Heart right ventricle (tissue), 16 donors: Measurements from ENCODE around the gene HDAC9. TPM values are rescaled to one million over a fixed set of nuclear protein-coding genes. Genes with fewer than 3 reads are reported as not detected.

Experiments
- ATAC-seq, 8 donors: fragments of 200-7000 bp; cut with Tn5 transposase; one replicate each; pipeline ENCODE4 v1.9.1; 2020; ENCODE audit warnings: mild to moderate bottlenecking in 8 of 8, moderate library complexity in 8 of 8, moderate number of reproducible peaks in 1 of 8
- DNase-seq, 2 donors: peaks; one replicate each; pipeline ENCODE4 v3.0.0-alpha.2; 2020
- H3K27ac ChIP-seq, 10 donors: fragments of 200-600 bp; sonication (generic) in 2 of 10; one replicate each; pipeline versions ENCODE4 v1.5.0 to v1.8.0; 2020 to 2022; ENCODE audit warnings: mild to moderate bottlenecking in 3 of 10
- H3K27me3 ChIP-seq, 7 donors: fragments of 200-600 bp; one replicate each; pipeline ENCODE4 v1.8.0; 2021 to 2022; ENCODE audit warnings: mild to moderate bottlenecking in 2 of 7
- H3K36me3 ChIP-seq, 9 donors: fragments of 200-600 bp; sonication (generic) in 1 of 9; one replicate each; pipeline versions ENCODE4 v1.5.0 to v1.8.0; 2020 to 2022; ENCODE audit warnings: mild to moderate bottlenecking in 2 of 9
- H3K4me1 ChIP-seq, 9 donors: fragments of 200-600 bp; sonication (generic) in 1 of 9; one replicate each; pipeline versions ENCODE4 v1.5.0 to v1.8.0; 2020 to 2022; ENCODE audit warnings: mild to moderate bottlenecking in 4 of 9
- H3K4me3 ChIP-seq, 10 donors: fragments of 200-600 bp; sonication (generic) in 2 of 10; one replicate each; pipeline versions ENCODE4 v1.5.0 to v1.8.0; 2020 to 2022; ENCODE audit warnings: mild to moderate bottlenecking in 7 of 10, moderate library complexity in 2 of 10
- H3K9me3 ChIP-seq, 11 donors: fragments of 200-600 bp in 10 of 11; sonication (generic) in 2 of 11; one replicate each; pipeline versions ENCODE4 v1.5.0 to v1.8.0; 2013 to 2022; ENCODE audit warnings: mild to moderate bottlenecking in 2 of 11, control low read depth in 1 of 11, moderate library complexity in 1 of 11
- CTCF ChIP-seq, 9 donors: fragments of 200-600 bp; sonication (generic) in 2 of 9; IDR thresholded peaks; one replicate each; pipeline versions ENCODE4 v1.5.0 to v1.8.0; 2021 to 2022; ENCODE audit warnings: antibody characterized with exemption in 9 of 9, mild to moderate bottlenecking in 5 of 9, moderate library complexity in 1 of 9
- whole genome bisulfite sequencing, 2 donors: extraction: QIAGEN DNeasy Blood & Tissue Kit; methylation state at CpG; one replicate each; pipeline ENCODE4 v1.1.7; 2013; ENCODE audit warnings: inconsistent platforms in 1 of 2; 5-methylcytosine and 5-hydroxymethylcytosine counted together
- intact Hi-C, 10 donors: fragments of 100-400 bp; cut with DNase I; formaldehyde crosslinking; loops; one replicate each; pipeline versions ENCODE4 v1.11.1 to v1.14.2; 2022
- polyA plus RNA-seq, 2 donors: library from polyadenylated mRNA; stranded (reverse); fragments of 200-250 nt; gene quantifications; one replicate each; pipeline ENCODE4 v1.2.3, GENCODE V29; 2013
- total RNA-seq, 10 donors: library from RNA; stranded (reverse); fragmentation: NEBNext Ultra II Directional in 3 of 10; extraction: Animal tissue kit (Norgen Biotek cat#: 25700) in 3 of 10; gene quantifications; one replicate each; pipeline versions ENCODE4 v1.2.1 to v1.2.4, GENCODE V29; 2021 to 2023
- donor health status: Arrhythmogenic right ventricular cardiomyopathy.
- donor health status: ischemic (EF 13 %, LVEDD 7.1; RV severe dilation, severe dysfunction).
- donor health status: healthy with polysubstance abuse.
- donor health status: DM: no; HTN: yes; CAD: no.
- donor health status: DM: no; HTN: no; CAD: no.
- donor health status: ischemic (EF 25% LVEDD 6.9; RV normal size, moderate dysfunction).
- donor health status: ischemic (EF 25% LVEDD 5.7; RV mildly dilated, moderate dysfunction).
- donor health status: healthy.
- donor health status: DM: yes; HTN: yes; CAD: no.
- donor health status: Ischemic cardiomyopathy.
- donor health status: ischemic (EF 35%, LVEDD 5.7; RV mildly dilated, moderate dysfunction).
- donor health status: nonischemic (EF 11% LVEDD 7.7; RV severe dilation, severe dysfunction).
- donor health status: DM: yes; HTN: yes; CAD: no.
- donor health status: PGD.
- donor health status: ischemic (EF 29% LVEDD 5.4; RV normal size, mild dysfunction).
- donor health status: nonischemic (EF 23%, LVEDD 6.1; RV moderate dilation, normal function).

Gene HDAC9
- total and polyA plus RNA-seq, 12 donors: 1.9 to 66.1 (median 38.6) TPM

- Histone ChIP-seq H3K4me1 (peaks cover 0 to 7% (median 0%) of the 10 kb centered on the region in 9 donors), H3K9me3 (no peaks in the 10 kb centered on the region), H3K36me3 (peaks cover 0 to 5% (median 0%) of the 10 kb centered on the region in 9 donors), H3K4me3 (no peak overlapping the region), H3K27ac (no peak overlapping the region), H3K27me3 (no peaks in the 10 kb centered on the region)
- ATAC-seq (no peak), DNase-seq (no peak)
- TF ChIP-seq CTCF (IDR thresholded peaks at IDR 0.05): no peak
- WGBS, 2 donors: 67 to 71% methylated on average over 2 of the region's 2 CpGs
- intact Hi-C loops: no loop called here
Observed at GRCh38 chr7:18831943-18832342, 336.4 kb downstream of the HDAC9 start.

DNA sequence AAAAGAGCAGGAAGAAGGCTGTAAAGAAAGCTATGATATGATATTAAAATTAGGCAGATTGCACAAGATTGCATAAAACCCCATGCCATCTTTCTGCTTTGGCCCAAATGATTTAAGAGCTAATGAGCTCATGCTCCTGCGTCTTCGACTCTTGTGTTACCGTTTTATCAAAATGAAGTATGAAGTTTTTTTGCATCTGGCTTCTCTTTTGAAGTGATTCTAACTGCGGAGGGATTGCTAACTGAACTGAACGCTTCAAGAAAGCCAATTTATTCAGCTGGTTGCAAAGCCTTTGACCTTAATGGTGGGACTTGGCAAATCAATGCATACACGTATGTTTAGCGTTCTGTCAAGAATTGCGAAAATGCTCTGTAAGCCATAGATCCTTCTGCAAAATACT, 339.0 kb downstream of the HDAC9 start:
- intact Hi-C loops: no loop called here
- TF ChIP-seq CTCF (IDR thresholded peaks at IDR 0.05): no peak
- no peak for ATAC-seq
- peaks cover 0 to 7% (median 0%) of the 10 kb centered on the region in 9 donors for H3K4me1 ChIP-seq
- DNase-seq: no peak
- no peaks in the 10 kb centered on the region for H3K9me3 ChIP-seq
- H3K27ac ChIP-seq: no peak overlapping the region
- no peaks in the 10 kb centered on the region for H3K27me3 ChIP-seq
- H3K4me3 ChIP-seq: no peak overlapping the region
- peaks cover 0 to 5% (median 0%) of the 10 kb centered on the region in 9 donors for H3K36me3 ChIP-seq
- 90 to 96% methylated on average over 8 of the region's 8 CpGs for WGBS, 2 donors

GRCh38 chr7:18835001-18835690, 339.6 kb downstream of the HDAC9 start:
- Histone ChIP-seq H3K36me3 (peaks cover 0 to 5% (median 0%) of the 10 kb centered on the region in 9 donors), H3K4me3 (no peak overlapping the region), H3K27me3 (no peaks in the 10 kb centered on the region), H3K27ac (no peak overlapping the region), H3K9me3 (no peaks in the 10 kb centered on the region), H3K4me1 (peaks cover 0 to 7% (median 0%) of the 10 kb centered on the region in 9 donors)
- intact Hi-C loops: no loop called here
- no peak for TF ChIP-seq CTCF (IDR thresholded peaks at IDR 0.05)
- WGBS, 2 donors: 67 to 79% methylated on average over 7 of the region's 7 CpGs
- no peak for DNase-seq
- no peak for ATAC-seq

- Histone ChIP-seq H3K27me3 (no peaks in the 10 kb centered on the region), H3K36me3 (no peaks in the 10 kb centered on the region), H3K4me1 (no peaks in the 10 kb centered on the region), H3K9me3 (no peaks in the 10 kb centered on the region), H3K27ac (no peak overlapping the region), H3K4me3 (no peak overlapping the region)
- WGBS, 2 donors: 71 to 73% methylated on average over 3 of the region's 3 CpGs
- no peak for TF ChIP-seq CTCF (IDR thresholded peaks at IDR 0.05)
- ATAC-seq (no peak), DNase-seq (no peak)
- intact Hi-C loops: no loop called here
Observed at GRCh38 chr7:18843979-18844378, 348.4 kb downstream of the HDAC9 start.
